NCI-H2107 (cell line): ENCODE measurements around the gene TAF8.

Experiments used
- DNase-seq: peaks from one replicate; lab custom pipeline; 2025; lab: John Stamatoyannopoulos, UW

TAF8 gene

DNA sequence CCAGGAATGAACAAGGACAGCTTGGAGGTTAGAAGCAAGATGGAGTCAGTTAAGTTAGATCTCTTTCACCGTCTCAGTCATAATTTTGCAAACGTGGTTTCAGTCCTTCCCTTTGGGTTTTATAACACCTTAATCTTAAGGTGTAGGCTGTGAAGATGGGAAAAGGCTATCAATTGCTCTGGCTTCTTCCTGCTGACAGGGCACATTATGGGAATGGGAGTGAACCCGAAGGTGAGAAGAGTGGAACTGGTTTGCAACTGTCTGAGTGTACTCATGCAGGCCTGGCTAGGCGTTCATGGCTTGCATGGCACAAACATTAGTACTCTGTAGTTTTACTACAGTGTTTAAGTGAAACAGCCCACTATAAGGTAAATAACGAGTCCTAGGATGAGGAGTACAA, 9.4 kb downstream of the TAF8 start:
- no peak for DNase-seq

DNA sequence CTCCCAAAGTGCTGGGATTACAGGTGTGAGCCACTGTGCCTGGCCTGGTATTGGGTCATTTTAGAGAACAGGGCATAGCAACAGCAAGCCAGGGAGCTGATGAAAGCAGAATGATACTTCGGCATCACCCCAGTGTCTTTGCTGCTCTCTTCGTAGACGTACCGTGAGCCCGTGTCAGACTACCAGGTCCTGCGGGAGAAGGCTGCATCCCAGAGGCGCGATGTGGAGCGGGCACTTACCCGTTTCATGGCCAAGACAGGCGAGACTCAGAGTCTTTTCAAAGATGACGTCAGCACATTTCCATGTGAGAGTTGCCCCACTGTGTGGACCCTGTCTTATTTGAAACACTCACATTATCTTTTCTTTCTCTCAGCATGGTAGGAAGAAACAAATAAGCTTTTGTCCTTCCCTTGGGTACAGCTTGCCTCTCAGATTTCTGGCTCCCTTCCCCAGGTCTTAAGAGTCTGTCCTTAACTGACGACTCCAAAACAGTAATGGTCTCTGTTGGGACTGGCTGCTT, 15.9 kb downstream of the TAF8 start:
- DNase-seq = no peak

DNA sequence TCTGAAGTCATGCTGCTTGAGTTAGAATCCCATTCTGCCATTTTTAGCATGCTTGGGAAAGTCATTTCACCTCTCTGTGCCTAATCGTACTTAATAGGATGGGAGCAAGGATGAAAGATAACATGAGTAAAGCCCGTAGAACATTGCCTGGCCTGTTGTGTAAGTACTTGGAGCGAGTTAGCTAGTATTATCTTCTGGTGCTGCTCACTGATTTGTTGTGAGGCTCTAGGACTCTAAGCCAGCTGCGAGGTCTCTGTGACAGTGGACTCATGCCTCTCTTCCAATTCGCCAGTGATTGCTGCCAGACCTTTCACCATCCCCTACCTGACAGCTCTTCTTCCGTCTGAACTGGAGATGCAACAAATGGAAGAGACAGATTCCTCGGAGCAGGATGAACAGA, 17.8 kb downstream of the TAF8 start:
- no peak for DNase-seq

DNA sequence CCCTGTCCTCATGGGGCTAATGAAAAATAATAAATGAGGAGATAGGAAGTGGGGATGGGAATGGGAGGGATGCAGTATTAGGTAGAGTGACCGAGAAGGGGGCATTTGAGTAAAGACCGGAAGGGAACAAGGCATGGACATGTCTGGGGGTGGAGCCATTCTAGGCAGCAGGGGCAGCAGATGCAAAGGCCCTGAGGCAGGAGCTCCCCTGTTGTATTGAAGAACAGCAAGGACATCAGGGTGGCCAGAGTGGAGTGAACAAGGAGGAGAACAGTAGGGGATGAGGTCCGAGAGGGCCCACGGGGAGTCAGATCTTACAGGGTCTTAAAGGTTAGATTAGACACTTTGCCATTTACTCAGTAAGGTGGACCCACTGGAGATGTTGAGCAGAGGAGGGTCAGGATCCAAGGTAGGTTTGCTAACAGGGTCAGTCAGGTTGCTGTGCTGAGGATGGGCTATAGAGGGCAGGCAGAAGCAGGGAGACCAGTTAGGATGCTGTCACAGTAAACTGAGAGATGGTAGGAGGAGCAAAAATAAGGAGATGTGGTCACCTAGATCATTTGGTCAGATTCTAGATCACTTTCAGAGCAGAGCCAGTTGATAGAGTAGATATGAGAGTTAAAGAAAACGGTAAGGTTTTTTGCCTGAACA, 18.7 kb downstream of the TAF8 start:
- no peak for DNase-seq

DNA sequence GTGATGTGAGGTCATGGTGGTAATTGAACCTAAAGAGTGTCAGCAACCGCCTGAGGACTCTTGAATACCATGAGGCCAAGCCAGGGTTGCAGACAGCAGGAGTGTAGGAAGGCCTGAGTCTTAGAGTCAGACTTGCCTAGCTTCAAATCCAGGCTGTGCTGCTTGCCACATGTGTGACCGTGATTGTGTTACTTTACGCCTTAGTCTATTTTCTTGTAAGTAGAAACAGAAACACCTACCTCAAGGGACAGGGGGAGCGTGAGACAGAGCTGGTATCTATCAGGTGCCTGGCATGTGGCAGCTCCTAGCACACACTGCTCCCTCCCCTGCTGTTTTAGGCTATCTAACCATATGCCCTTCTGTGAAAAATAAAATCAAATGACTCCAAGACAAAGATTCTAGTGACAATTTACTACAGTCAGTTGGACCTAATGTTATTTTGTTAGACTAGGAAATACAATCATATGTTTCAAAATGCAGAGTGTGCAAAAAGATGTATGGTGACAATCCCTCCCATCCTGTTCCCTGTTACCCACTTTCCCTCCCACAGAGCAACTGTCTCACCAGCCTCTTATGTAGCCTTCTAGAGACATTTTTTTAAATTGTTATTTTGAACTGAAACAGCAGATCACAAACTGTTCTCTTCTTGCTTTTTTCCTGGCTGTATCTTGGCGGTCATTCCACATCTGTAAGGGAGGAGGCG, 21.7 kb downstream of the TAF8 start:
- DNase-seq = no peak

DNA sequence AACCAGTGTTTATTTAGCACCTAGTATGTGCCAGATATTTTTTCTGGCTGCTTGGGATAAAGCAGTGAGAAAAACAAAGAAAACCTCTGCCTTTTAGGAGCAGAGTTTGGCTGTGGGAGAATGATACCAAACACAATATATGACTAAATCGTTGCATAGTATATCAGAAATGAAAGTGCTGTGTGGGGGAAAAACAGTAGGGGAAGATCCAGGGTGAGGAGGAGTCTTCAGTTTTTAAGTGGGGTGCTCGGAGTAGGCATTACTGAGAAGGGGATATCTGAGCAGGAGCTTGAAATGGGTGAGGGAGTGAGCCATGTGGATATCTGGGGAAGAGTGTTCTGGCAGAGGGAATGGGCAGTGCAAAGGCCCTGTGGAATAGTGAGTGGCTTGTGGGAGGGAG, 23.0 kb downstream of the TAF8 start:
- DNase-seq = no peak

DNA sequence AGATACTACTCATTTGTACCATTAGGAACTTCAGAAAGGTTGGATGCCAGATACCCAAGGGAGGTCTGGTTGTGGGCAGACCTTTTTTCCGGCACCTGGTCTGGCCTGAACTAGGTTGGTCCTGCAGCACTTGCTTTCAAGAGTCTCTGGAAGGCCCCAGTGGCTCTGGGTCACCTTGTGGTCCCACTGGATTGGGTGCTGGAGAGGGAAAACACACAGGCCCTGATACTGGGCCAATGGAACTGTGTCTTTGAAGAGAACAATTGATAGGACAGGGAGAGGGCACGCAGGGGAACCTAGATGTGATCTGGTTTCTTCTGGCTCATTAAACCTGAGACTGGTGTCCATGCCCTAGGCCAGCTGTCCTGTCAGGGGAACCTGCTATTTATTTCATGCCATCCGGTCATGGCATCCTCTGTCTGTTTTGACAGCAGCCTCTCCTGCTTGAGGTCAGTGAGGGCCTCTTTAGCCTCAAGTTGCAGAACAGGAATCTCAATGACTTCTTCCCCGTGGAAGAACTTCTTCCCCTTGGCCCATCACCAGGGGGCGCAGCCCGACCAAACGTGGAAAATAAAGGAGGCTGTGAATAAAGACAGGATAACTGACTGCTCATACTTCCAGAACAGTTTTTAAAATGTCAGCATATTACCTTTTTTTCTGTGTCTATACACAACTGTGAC, 25.0 kb downstream of the TAF8 start:
- DNase-seq = peak; percentile 45

DNA sequence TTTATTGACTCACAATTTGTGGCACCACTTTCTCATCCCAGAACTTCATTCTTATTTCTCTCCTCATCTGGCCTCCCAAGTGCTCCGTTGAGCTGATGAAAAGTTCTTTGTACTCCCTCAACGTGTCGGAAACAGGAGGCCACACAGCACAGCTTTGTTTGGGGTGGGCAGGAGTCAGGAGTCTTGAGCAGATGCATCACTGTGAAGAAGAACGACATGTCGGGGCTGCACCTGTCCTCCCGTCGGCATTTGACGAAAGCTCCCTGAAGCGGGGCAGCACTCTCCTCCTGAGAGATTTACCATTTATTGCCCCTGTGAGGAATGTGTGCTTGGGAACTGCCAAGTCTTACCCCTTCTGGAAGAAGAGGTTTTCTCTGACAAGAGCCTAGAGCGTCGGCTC, 28.1 kb downstream of the TAF8 start:
- DNase-seq = no peak

DNA sequence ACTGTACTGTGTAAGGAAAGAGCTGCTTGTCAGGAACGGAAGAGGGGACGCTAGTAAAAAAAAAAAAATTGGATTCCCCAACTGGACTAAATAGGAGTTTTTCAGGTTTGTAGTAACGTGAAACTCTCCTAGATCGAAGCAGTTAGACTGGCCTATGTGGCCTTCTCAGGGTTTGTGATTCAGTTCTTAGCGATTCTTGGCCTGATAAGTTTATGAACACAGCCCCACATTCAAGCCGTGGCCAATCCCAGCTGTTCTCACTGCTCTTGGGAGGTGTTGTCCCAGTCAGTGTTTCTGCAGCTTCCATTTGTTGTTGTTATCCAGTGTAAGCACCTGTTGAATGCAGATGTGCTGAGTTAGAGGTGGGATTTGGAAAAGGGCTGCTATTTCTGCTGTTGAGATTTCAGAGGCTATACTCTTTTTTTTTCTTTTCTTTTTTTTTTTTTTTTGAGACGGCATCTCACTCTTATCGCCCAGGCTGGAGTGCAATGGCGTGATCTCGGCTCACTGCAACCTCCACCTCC, 29.7 kb downstream of the TAF8 start:
- DNase-seq = no peak

DNA sequence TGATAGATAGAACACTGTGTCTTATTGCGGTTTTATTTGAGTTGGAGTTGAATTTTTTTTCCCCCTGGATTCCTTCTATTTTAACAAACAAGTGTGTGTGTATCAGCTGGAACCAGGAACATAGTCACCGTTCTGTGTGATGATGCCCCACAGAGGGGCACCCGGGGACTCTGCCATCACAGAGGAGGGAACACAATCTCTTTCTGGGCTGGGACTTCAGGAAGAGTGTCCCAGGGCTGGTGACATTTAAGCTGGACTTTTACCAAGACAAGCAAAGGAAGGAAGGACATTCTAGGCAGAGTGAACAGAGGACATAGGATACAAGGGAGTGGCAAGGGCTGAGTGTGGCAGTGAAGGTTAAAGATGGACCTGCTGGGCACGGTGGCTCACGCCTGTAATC, 33.2 kb downstream of the TAF8 start:
- DNase-seq = no peak

DNA sequence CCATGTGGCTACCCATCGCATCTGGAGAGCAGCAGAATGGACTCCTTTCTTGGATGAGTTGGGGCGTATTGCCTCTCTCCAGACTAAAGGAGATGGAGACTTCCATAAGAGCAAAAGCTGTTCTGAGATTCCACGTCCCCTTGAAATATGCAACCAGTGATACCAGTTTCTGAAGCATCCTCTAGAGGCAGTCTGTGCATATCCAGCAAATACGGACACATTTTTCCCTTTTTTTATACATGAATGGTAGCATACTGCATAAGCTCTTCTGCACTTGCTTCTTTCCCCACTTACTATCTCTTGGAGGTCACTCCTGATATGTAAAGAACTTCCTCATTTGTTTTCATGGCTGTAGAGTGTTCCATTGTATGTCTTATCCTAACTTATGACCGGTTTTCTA, 34.6 kb downstream of the TAF8 start:
- DNase-seq = no peak

DNA sequence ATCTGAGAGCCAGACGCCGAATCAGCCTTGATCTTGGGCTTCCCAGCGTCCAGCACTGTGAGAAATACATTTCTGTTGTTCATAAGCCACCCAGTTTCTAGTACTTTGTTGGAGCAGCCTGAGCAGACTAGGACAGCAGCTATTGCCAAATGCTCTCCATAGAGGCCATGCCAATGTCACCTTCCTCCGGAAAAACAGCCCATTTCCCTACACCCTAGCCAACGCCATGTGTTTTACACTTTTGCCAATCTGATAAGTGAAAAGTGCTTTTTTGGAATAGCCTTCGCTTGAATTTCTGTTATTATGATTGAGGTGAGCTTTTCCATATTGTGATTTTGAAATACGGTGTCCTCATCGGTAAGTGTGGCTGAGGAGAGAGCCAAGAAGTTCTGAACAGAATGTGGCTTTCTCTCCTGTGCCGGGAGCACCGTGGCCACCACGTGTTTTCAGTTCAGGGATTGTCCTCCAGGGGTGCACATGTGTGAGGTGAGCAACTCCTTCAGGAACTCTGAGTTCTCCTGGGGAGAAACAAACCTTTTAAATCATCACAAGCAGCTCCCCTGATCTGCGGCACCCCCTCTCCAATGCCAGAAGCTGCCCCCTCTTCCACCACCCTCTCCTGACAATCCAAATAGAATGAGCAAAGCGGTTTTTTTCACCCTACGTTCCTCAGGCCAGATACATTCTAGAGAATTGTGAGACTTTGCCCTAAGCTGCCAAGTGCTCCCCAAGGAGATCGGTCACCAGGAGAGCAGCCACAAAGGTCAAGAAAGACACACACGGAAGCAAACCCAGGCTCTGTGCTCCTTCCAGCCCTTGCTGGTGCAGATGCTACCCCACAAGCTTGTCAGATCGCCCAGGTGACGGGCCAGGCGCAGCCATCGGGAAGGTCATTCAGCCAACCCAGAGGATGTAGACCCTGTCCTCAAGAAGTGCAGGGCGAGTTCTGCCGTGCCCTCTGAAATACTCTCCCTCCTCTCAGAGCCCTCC, 36.0 kb downstream of the TAF8 start:
- no peak for DNase-seq

DNA sequence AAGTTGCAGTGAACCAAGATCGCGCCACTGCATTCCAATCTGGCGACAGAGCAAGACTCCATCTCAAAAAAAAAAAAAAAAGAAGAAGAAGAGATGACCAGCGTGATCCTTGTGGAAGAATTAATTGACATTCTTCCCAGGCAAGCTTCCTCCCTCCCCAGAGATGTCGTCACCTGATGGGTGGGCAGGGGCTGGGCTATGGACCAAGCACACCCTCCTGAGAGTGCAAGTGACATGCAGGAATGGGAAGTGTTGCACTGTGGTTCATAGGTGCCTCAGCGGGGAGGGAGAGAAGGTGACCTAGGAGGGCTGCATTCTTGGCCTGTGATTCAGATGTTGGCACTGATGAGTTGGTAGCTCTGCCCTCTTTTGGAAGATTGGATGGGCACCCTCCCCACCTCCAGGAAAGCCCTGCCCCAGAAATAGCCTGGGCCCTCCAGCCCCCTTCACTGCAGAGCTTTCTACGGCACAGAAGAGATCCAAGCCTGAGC, 37.8 kb downstream of the TAF8 start:
- no peak for DNase-seq

DNA sequence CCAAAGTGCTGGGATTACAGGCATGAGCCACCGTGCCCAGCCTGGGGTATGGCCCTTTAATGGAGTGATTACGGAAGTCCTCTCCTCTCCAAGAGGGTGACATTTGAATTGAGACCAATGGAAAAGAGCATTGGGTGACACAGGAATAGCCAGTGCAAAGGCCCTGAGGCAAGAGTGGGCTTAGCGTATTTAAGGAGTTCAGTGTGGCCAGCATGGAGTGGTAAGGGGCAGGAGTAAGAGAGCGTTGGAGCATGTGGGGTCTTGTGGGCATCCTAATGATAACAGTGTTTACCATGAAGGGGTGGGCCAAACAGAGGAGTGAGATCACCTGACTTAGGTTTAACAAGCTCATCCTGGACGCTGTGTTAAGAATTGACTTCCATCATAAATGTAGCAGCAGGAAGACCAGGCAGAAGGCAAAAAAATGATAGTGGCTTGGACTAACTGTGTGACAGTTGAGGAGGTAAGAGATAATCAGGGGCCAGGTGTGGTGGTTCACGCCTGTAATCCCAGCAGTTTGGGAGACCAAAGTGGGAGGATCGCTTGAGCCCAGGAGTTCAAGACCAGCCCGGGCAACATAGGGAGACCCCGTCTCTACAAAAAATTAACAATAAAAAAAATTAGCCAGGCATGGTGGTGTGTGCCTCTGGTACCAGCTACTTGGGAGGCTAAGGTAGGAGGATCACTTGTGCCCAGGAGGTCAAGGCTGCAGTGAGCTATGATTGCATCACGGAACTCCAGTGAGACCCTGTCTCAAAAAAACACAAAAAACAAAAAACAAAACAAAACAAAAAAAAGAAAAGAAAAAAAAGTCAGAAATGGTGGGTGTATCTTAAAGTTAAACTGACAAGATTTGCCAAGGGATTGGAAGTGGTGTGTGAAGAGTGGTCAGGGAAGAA, 40.7 kb downstream of the TAF8 start:
- no peak for DNase-seq

DNA sequence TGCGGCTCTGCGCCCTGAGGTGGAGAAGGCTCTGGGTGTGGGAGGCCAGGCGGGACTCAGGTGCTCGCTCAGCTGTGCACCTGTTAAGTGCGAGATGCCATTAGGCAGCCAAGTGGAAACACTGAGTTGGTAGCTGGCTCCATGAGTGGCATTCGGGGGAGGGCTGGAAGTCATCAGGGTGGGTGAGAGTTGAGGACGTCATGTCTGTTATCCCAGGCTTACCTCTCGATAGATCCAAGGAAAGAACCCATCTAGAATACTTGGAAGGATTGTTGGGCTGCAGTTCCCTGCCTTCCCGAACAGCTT, 41.3 kb downstream of the TAF8 start:
- no peak for DNase-seq

DNA sequence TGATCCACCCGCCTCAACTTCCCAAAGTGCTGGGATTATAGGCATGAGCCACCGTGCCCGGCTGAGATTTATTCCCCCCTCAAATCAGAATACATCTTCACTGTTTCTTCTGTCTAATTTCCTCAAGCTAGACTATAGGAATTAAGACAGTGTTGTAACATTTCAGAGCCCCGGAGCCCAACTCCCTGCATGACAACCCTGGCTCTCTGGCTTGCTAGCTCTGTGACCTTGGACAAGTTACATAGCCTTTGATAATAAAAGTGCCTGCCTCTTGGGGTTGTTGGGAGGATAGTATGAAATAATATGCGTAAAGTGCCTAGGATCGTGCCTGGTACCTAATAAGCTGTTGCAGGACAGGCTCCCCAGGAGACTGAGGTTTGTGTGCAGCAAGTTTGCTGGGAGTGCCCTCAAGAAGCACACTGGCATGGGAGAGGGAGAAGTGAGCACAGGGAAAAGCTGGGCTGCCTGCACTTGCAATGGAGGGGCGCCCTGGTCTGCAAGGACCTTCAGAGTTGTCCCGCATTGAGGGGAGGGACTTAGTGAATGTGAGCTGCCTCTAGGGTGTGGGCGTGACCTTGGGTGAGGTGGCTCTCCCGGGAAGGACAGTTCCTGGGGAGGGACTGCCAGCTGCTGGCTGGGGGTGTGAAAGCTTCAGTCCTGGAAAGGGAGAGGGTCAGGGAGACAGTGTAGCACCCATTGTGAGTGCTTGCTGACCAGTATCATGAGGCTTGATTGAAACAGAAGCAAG, 43.4 kb downstream of the TAF8 start:
- no peak for DNase-seq

DNA sequence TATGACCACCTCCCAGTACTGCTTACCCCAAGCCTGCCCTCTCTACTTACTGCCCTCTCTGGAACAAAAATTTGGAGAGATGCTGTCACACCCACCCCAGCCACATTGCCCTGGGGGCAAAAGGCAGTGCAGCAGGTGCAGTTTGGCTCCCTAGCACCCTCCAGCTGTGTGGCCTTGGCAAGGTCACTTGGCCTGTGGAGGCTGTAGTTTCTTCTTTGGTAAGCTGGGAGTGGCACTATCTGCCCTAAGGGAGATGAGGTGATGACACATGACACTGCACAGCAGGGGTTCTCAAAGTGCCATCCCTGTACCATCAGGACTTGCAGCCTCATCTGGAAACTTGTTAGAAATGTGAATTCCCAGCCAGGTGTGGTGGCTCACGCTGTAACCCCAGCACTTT, 44.8 kb downstream of the TAF8 start:
- no peak for DNase-seq

DNA sequence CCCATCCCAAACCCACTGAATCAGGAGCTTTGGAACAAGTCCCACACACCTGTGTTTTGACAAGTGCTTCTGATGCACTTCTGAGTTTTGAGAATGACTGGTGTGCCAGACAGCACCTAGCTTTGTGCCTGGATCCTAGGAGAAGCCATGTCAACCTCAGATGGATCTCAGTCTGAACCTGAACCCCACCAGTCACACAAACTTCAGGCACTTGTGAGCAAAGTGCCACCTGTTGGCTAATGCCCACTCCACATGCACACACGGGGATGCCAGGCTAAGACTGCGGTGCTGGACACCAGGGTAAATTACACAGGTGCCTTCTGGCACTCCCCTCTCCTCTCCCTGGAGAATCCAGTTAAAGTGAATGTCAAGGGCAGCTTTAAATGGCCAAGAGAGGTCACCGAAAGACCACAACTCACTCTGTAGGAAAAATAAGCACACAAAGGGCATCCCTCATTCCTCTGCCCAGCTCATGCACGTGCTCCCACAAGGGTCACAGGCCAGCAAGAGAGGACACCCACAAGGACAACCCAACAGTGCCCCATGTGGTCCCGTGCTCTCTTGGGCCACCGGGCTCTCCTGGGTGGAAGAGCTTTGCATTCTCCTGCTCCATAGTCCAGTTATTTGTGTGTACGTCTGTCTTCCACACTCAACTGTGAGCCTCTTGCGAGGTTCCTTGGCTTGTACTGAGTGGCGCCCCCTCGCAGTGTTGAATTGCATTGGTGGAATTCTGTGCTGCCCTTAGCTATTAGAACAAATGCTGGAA, 45.6 kb downstream of the TAF8 start:
- DNase-seq = no peak

DNA sequence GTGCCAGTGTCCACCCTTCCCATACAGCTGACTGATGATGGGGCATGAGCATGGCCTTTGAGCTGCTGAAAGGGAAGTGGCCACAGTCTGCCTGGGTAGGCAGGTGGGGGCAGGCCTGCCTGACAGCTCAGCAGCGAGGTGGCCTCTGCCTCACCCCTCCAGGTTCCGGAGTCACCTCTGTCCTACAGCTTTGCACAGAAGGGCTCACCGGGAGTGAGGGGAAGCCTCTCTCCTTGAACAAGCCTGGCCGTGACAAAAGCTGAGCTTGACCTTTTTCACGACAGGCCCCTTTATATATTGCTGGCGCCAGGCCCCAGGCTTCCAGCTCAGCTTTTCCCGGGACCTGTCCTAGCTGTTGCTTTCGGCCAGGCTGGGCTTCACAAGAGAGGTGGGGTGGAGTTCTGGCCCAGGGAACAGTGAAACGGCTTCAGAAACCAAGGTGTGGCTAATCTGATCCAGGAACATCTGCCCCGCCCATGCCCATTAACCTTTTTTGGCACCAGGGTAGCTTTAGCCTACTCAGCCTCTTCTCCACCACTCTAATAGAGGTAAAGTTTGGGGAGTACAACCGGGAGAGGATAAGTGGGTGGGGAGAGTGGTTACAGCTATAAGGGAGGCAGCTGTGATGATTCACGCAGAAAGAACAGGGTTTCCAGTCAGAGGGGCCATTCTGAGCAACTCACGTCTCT, 49.2 kb downstream of the TAF8 start:
- DNase-seq = no peak
